Epithelial cell of prostate (primary cell): ENCODE results near the gene FTL.

Experiments used
- DNase-seq: peaks from one replicate; pipeline ENCODE4 v3.0.0-alpha.2; 2011; ENCODE audit warnings: low read depth, low spot score
- H3K27ac ChIP-seq: fragments of 450-650 bp; 2 replicates; pipeline ENCODE4 v1.5.1; 2017; ENCODE audit warnings: mild to moderate bottlenecking

FTL gene

GRCh38 chr19:48989701-48990291 is 24.7 kb downstream of the FTL start:
- H3K27ac ChIP-seq, result no peak overlapping the region
- DNase-seq, result no peak

- no peak overlapping the region for H3K27ac ChIP-seq
- DNase-seq, result no peak
Observed at GRCh38 chr19:48990400-48990799, 25.3 kb downstream of the FTL start.

- H3K27ac ChIP-seq, result no peak overlapping the region
- no peak for DNase-seq
Observed at GRCh38 chr19:48991011-48991609, 26.0 kb downstream of the FTL start.

- DNase-seq, result peak; percentile 34
- H3K27ac ChIP-seq, result peak overlapping the region; percentile 85
Observed at GRCh38 chr19:48991873-48992580, 26.9 kb downstream of the FTL start.

GRCh38 chr19:48992581-48993174 is 27.6 kb downstream of the FTL start:
- no peak for DNase-seq

GRCh38 chr19:48993175-48994034 is 28.3 kb downstream of the FTL start, which contains the start of the genes GYS1 and RUVBL2:
Gene GYS1, minus strand, starts transcription at chr19:48993309. Its CDS starts 197 bp downstream, at chr19:48993112.
Gene RUVBL2, plus strand, starts transcription at chr19:48993887. Its CDS starts 25 bp downstream, at chr19:48993912.
- H3K27ac ChIP-seq, result peak within 1 kb of the TSS; percentile 85
- peak; percentile 98 for DNase-seq

More at GRCh38 chr19:48992581-48993174, 27.6 kb downstream of the FTL start:
- H3K27ac ChIP-seq, result peak overlapping the region; percentile 85

- H3K27ac ChIP-seq, result peak overlapping the region; percentile 85
- DNase-seq, result no peak
Observed at GRCh38 chr19:48994035-48994386, 28.9 kb downstream of the FTL start.

GRCh38 chr19:48997972-48998371 is 32.9 kb downstream of the FTL start:
- no peak for DNase-seq

GRCh38 chr19:48999481-49000325 is 34.6 kb downstream of the FTL start:
- H3K27ac ChIP-seq, result no peak overlapping the region
- DNase-seq, result peak; percentile 10

More at GRCh38 chr19:48997972-48998371, 32.9 kb downstream of the FTL start:
- H3K27ac ChIP-seq, result no peak overlapping the region

- no peak overlapping the region for H3K27ac ChIP-seq
- no peak for DNase-seq
Observed at GRCh38 chr19:49004133-49004532, 39.0 kb downstream of the FTL start.

GRCh38 chr19:49004964-49005614 is 40.0 kb downstream of the FTL start:
- no peak for DNase-seq

GRCh38 chr19:49006905-49007304 is 41.8 kb downstream of the FTL start:
- H3K27ac ChIP-seq, result no peak overlapping the region
- no peak for DNase-seq

More at GRCh38 chr19:49004964-49005614, 40.0 kb downstream of the FTL start:
- no peak overlapping the region for H3K27ac ChIP-seq

- no peak overlapping the region for H3K27ac ChIP-seq
- DNase-seq, result no peak
Observed at GRCh38 chr19:49009828-49010227, 44.7 kb downstream of the FTL start.

GRCh38 chr19:49010453-49010852 is 45.3 kb downstream of the FTL start:
- H3K27ac ChIP-seq, result no peak overlapping the region
- no peak for DNase-seq

- no peak overlapping the region for H3K27ac ChIP-seq
- no peak for DNase-seq
Observed at GRCh38 chr19:49011194-49011593, 46.1 kb downstream of the FTL start.

GRCh38 chr19:49014123-49014869 is 49.2 kb downstream of the FTL start:
- DNase-seq, result no peak
- no peak overlapping the region for H3K27ac ChIP-seq

GRCh38 chr19:49014870-49015255 is 49.8 kb downstream of the FTL start:
- no peak for DNase-seq
- H3K27ac ChIP-seq, result no peak overlapping the region
